Bladder microvascular endothelial cell (primary cell): ENCODE data around the gene PCDHGB2. TPM values are rescaled to one million over a fixed set of nuclear protein-coding genes. Genes with fewer than 3 reads are reported as not detected.

Experiments used
- total RNA-seq: library from RNA; depleted of rRNA; stranded (reverse); fragments of >200 nt; gene quantifications from 2 replicates; pipeline ENCODE4 v1.2.3, GENCODE V29; 2014

The PCDHGB2 gene
- total RNA-seq, 1 donor from 2014 or later, result 5.1 TPM

DNA sequence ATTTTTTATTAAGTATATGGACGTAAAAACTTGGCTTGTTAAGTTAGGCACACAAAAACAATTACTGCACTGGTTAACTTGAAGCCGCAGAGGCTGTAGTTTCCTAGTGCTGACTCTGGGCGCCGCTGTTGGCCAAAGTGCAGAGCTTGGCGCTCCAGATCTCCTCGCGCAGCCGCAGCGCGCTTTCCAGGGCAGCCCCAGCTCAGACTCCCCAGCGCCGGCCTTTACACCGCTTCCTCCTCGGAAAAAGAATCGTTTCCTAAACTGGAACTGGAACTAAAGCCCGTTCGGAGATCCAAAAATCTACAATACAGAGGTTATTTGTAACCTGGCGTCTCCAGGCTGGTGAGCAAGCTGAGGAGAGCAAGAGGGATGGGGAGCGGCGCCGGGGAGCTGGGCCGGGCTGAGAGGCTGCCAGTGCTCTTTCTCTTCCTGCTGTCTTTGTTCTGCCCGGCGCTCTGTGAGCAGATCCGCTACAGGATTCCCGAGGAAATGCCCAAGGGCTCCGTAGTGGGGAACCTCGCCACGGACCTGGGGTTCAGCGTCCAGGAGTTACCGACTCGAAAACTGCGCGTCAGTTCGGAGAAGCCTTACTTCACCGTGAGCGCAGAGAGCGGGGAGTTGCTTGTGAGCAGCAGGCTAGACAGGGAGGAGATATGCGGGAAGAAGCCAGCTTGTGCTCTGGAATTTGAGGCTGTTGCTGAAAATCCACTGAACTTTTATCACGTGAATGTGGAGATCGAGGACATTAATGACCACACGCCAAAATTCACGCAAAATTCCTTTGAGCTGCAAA, 38.2 kb downstream of the PCDHGB2 start, which contains the start of gene PCDHGB5:
TSS of gene PCDHGB5 (plus strand) at position 192 of the 796 bp plus-strand sequence. CDS start at position 373, 181 bp downstream.

DNA sequence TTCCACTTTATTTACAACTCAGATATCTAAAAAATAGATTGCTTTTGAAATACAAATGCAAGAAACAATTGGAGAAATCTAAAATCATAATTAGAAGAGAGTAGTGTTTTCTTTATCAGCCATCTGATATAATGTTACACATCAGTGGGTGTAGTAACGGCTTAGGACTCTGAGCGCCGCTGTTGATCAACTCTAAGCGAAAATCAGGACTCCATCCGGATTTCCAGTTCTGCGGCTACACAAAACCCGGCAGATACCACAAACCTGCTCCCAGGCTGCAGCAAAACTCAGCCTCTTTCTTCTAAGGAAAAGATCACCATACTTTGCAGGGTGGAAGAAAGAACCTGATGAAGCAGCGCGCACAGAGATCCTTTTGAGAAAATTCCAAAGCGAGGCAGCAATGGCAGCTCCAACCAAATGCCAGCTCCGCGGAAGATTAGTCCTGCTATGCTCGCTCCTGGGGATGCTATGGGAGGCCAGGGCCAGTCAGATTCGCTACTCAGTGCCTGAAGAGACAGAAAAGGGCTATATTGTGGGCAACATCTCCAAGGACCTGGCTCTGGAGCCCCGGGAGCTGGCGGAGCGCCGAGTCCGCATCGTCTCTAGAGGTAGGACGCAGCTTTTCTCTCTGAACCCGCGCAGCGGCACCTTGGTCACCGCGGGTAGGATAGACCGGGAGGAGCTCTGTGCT, 42.9 kb downstream of the PCDHGB2 start, which contains the start of gene PCDHGA9:
TSS of gene PCDHGA9 (plus strand) at position 226 of the 691 bp plus-strand sequence. CDS start at position 401, 175 bp downstream.

DNA sequence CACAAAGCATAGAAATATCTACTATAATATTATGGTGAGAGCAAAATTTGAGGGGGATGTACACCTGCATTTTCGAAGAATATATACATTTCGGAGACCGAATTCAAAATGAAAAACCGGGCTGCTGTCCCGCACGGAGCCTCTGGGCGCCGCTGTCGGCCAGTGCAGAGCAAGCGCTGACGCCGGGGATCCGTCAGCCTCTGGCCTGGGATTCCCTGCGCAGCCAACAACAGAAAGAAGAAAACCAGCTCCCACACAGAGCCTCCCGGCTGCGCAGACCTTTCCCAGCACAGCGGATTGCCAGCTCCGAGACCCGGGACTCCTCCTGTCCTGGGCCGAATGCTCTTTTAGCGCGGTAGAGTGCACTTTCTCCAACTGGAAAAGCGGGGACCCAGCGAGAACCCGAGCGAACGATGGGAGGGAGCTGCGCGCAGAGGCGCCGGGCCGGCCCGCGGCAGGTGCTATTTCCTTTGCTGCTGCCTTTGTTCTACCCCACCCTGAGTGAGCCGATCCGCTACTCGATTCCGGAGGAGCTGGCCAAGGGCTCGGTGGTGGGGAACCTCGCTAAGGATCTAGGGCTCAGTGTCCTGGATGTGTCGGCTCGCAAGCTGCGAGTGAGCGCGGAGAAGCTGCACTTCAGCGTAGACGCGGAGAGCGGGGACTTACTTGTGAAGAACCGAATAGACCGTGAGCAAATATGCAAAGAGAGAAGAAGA, 48.2 kb downstream of the PCDHGB2 start, which contains the start of gene PCDHGB6:
TSS of gene PCDHGB6 (plus strand) at position 232 of the 716 bp plus-strand sequence. CDS start at position 414, 182 bp downstream.

Other genes starting within 250 kb of the PCDHGB2 start
- gene PCDHB4, start 238.2 kb upstream of the PCDHGB2 start, total RNA-seq, result under 0.01 and 0.25 TPM in 2 replicates
- gene PCDHB5, start 224.8 kb upstream of the PCDHGB2 start, total RNA-seq, result 0.32 and 3.6 TPM in 2 replicates
- gene PCDHB6, start 209.9 kb upstream of the PCDHGB2 start, total RNA-seq, result 0.25 TPM in 1 of 2 replicates, not detected in the other
- 0.16 and 1.5 TPM in 2 replicates for gene PCDHB7, start 187.3 kb upstream of the PCDHGB2 start, total RNA-seq
- gene PCDHB8, start 182.2 kb upstream of the PCDHGB2 start, total RNA-seq, result 0.16 and 1.3 TPM in 2 replicates
- gene PCDHB16, start 177.6 kb upstream of the PCDHGB2 start, total RNA-seq, result under 0.01 and 0.63 TPM in 2 replicates
- gene PCDHB9, start 172.8 kb upstream of the PCDHGB2 start, total RNA-seq, result 0.16 and 0.31 TPM in 2 replicates
- gene PCDHB10, start 167.6 kb upstream of the PCDHGB2 start, total RNA-seq, result 0.49 and 1.6 TPM in 2 replicates
- gene PCDHB11, start 160.4 kb upstream of the PCDHGB2 start, total RNA-seq, result 0.16 and 0.69 TPM in 2 replicates
- 0.16 and 1.3 TPM in 2 replicates for gene PCDHB12, start 151.3 kb upstream of the PCDHGB2 start, total RNA-seq
- 0.32 and 3.3 TPM in 2 replicates for gene PCDHB13, start 146.1 kb upstream of the PCDHGB2 start, total RNA-seq
- 0.49 and 1.8 TPM in 2 replicates for gene PCDHB14, start 136.7 kb upstream of the PCDHGB2 start, total RNA-seq
- 0.32 and 1.2 TPM in 2 replicates for gene PCDHB15, start 114.6 kb upstream of the PCDHGB2 start, total RNA-seq
- gene SLC25A2, start 55.9 kb upstream of the PCDHGB2 start, total RNA-seq, result 0.16 and 0.44 TPM in 2 replicates
- 53.3 and 79.0 TPM in 2 replicates for gene TAF7, start 39.2 kb upstream of the PCDHGB2 start, total RNA-seq
- gene PCDHGA1, start 29.5 kb upstream of the PCDHGB2 start, total RNA-seq, result 0.32 and 1.1 TPM in 2 replicates
- 0.81 and 1.9 TPM in 2 replicates for gene PCDHGA2, start 21.2 kb upstream of the PCDHGB2 start, total RNA-seq
- 0.32 and 0.82 TPM in 2 replicates for gene PCDHGA3, start 16.2 kb upstream of the PCDHGB2 start, total RNA-seq
- gene PCDHGB1, start 9.9 kb upstream of the PCDHGB2 start, total RNA-seq, result 0.65 and 2.8 TPM in 2 replicates
- gene PCDHGA4, start 5.0 kb upstream of the PCDHGB2 start, total RNA-seq, result 1.3 and 6.1 TPM in 2 replicates
- 0.49 and 2.0 TPM in 2 replicates for gene PCDHGA5, start 4.2 kb downstream of the PCDHGB2 start, total RNA-seq
- 1.5 and 8.4 TPM in 2 replicates for gene PCDHGB3, start 10.2 kb downstream of the PCDHGB2 start, total RNA-seq
- 1.5 and 4.1 TPM in 2 replicates for gene PCDHGA6, start 13.9 kb downstream of the PCDHGB2 start, total RNA-seq
- 0.65 and 3.3 TPM in 2 replicates for gene PCDHGA7, start 22.7 kb downstream of the PCDHGB2 start, total RNA-seq
- gene PCDHGB4, start 27.7 kb downstream of the PCDHGB2 start, total RNA-seq, result 8.3 and 20.1 TPM in 2 replicates
- 0.65 and 3.0 TPM in 2 replicates for gene PCDHGA8, start 32.6 kb downstream of the PCDHGB2 start, total RNA-seq
- gene PCDHGB5, start 38.0 kb downstream of the PCDHGB2 start, total RNA-seq, result 8.1 and 23.0 TPM in 2 replicates
- gene PCDHGA9, start 42.8 kb downstream of the PCDHGB2 start, total RNA-seq, result 0.97 and 4.5 TPM in 2 replicates
- gene PCDHGB6, start 48.0 kb downstream of the PCDHGB2 start, total RNA-seq, result 1.6 and 3.9 TPM in 2 replicates
- gene PCDHGA10, start 53.0 kb downstream of the PCDHGB2 start, total RNA-seq, result 2.1 and 5.2 TPM in 2 replicates
- 3.2 and 12.3 TPM in 2 replicates for gene PCDHGB7, start 57.7 kb downstream of the PCDHGB2 start, total RNA-seq
- 4.0 and 14.5 TPM in 2 replicates for gene PCDHGA11, start 61.1 kb downstream of the PCDHGB2 start, total RNA-seq
- 1.8 and 6.2 TPM in 2 replicates for gene PCDHGA12, start 70.5 kb downstream of the PCDHGB2 start, total RNA-seq
- 6.5 and 22.3 TPM in 2 replicates for gene PCDHGC3, start 116.0 kb downstream of the PCDHGB2 start, total RNA-seq
- 0.49 and 2.8 TPM in 2 replicates for gene PCDHGC4, start 125.0 kb downstream of the PCDHGB2 start, total RNA-seq
- 0.32 and 1.4 TPM in 2 replicates for gene PCDHGC5, start 129.1 kb downstream of the PCDHGB2 start, total RNA-seq